NB4 (cell line): ENCODE results near the gene VWA2.

Experiments used
- DNase-seq: peaks from one replicate; pipeline ENCODE4 v3.0.0; 2010; ENCODE audit warnings: low read depth
- H3K4me3 ChIP-seq: one replicate; pipeline ENCODE4 v1.5.1; 2011; ENCODE audit warnings: mild to moderate bottlenecking, low read depth, low read length, moderate library complexity
- MYC ChIP-seq: IDR thresholded peaks from 2 replicates; pipeline ENCODE4 v1.6.1; 2011; ENCODE audit warnings: low read depth, low read length
- POLR2A ChIP-seq: IDR thresholded peaks from 2 replicates; pipeline ENCODE4 v1.6.1; 2011; ENCODE audit warnings: mild to moderate bottlenecking; ENCODE audit not compliant: insufficient read length; ENCODE audit errors: extremely low read depth
- TF ChIP-seq, protein P1 (sequence below): IDR thresholded peaks from one replicate; pipeline ENCODE4 v1.5.1; 2012; ENCODE audit warnings: low read depth, low read length
- TF ChIP-seq, protein P2 (sequence below): IDR thresholded peaks from 2 replicates; pipeline ENCODE4 v1.6.1; 2011; ENCODE audit warnings: low read depth, low read length

The VWA2 gene

DNA sequence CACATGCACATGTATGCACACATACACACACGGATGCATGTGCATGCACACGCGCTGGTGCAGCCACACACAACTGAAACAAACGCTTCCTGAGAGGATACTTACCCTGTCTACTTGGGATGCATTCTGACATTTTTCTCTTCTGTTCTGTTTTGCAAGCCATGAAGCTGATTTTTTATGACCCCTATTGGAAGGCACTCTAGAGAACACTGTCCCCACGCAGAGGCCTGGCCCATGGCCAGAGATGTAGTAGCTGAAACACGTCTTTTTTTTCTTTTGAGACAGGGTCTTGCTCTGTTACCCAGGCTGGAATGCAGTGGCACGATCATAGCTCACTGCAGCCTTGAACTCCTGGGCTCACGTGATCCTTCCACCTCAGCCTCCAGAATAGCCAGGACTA is 47.9 kb downstream of the VWA2 start:
- TF ChIP-seq, protein P1, sequence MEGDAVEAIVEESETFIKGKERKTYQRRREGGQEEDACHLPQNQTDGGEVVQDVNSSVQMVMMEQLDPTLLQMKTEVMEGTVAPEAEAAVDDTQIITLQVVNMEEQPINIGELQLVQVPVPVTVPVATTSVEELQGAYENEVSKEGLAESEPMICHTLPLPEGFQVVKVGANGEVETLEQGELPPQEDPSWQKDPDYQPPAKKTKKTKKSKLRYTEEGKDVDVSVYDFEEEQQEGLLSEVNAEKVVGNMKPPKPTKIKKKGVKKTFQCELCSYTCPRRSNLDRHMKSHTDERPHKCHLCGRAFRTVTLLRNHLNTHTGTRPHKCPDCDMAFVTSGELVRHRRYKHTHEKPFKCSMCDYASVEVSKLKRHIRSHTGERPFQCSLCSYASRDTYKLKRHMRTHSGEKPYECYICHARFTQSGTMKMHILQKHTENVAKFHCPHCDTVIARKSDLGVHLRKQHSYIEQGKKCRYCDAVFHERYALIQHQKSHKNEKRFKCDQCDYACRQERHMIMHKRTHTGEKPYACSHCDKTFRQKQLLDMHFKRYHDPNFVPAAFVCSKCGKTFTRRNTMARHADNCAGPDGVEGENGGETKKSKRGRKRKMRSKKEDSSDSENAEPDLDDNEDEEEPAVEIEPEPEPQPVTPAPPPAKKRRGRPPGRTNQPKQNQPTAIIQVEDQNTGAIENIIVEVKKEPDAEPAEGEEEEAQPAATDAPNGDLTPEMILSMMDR, result no peak
- no peak for TF ChIP-seq MYC
- TF ChIP-seq POLR2A, result no peak
- TF ChIP-seq, protein P2, sequence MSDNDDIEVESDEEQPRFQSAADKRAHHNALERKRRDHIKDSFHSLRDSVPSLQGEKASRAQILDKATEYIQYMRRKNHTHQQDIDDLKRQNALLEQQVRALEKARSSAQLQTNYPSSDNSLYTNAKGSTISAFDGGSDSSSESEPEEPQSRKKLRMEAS, result no peak
- no peak overlapping the region for H3K4me3 ChIP-seq
- DNase-seq, result no peak

DNA sequence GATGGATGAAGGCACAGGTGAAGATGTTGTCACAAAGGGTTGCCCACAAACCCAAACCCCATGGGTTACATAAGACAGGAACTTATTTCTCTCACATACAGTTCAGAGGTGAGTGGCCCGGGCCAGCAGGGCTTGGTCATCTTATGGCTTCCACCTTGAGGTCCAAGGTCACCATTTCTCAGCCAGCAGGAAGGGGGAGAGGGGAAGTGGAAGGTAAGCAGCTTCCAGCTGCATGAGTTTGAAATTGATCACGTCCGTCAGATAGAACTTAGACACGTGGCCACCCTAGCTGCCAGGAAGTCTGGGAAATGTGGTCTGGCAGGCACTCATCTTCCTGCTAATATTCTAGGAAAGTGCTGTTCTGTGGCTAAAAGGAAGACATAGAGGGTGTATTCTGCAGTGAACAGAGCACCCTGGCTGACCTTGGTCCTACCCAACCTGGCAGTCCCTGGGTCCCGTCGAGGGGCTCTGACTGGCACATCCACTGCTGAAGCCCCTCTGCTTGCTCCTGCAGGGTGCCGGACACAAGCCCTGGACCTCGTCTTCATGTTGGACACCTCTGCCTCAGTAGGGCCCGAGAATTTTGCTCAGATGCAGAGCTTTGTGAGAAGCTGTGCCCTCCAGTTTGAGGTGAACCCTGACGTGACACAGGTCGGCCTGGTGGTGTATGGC is 49.5 kb downstream of the VWA2 start:
- TF ChIP-seq, protein P2, result no peak
- TF ChIP-seq MYC (no peak), POLR2A (no peak)
- TF ChIP-seq, protein P1, result no peak

DNA sequence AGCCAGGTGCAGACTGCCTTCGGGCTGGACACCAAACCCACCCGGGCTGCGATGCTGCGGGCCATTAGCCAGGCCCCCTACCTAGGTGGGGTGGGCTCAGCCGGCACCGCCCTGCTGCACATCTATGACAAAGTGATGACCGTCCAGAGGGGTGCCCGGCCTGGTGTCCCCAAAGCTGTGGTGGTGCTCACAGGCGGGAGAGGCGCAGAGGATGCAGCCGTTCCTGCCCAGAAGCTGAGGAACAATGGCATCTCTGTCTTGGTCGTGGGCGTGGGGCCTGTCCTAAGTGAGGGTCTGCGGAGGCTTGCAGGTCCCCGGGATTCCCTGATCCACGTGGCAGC is 50.0 kb downstream of the VWA2 start:
- no peak for DNase-seq
- no peak overlapping the region for H3K4me3 ChIP-seq
- TF ChIP-seq, protein P1, result no peak
- TF ChIP-seq MYC, result no peak
- TF ChIP-seq, protein P2, result no peak
- no peak for TF ChIP-seq POLR2A

More for the DNA sequence above, 49.5 kb downstream of the VWA2 start:
- no peak overlapping the region for H3K4me3 ChIP-seq
- no peak for DNase-seq

DNA sequence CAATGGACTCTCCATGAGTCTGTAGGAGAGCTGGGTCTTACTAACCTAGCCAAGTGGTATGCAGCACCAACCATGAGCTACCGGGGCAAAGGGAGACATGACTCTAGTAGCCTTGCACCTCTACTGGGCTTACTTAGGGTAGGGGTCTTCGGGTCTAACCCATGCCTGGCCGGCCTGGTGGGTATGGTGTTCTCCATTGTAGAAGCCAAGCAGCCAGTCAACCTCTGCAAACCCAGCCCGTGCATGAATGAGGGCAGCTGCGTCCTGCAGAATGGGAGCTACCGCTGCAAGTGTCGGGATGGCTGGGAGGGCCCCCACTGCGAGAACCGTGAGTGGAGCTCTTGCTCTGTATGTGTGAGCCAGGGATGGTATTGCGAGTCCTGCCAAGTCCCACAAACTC is 51.0 kb downstream of the VWA2 start:
- H3K4me3 ChIP-seq, result no peak overlapping the region
- TF ChIP-seq MYC (no peak), POLR2A (no peak)
- TF ChIP-seq, protein P2, result no peak
- TF ChIP-seq, protein P1, result no peak
- no peak for DNase-seq

DNA sequence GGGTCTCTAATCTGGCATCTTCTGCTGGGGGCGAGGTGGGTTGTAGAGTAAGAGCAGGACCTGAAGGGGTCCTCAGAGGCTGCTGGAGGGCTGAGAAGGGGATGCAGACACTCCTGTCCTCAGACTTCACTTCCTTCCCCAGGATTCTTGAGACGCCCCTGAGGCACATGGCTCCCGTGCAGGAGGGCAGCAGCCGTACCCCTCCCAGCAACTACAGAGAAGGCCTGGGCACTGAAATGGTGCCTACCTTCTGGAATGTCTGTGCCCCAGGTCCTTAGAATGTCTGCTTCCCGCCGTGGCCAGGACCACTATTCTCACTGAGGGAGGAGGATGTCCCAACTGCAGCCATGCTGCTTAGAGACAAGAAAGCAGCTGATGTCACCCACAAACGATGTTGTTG is 52.0 kb downstream of the VWA2 start:
- H3K4me3 ChIP-seq, result no peak overlapping the region
- no peak for TF ChIP-seq MYC
- no peak for DNase-seq

DNA sequence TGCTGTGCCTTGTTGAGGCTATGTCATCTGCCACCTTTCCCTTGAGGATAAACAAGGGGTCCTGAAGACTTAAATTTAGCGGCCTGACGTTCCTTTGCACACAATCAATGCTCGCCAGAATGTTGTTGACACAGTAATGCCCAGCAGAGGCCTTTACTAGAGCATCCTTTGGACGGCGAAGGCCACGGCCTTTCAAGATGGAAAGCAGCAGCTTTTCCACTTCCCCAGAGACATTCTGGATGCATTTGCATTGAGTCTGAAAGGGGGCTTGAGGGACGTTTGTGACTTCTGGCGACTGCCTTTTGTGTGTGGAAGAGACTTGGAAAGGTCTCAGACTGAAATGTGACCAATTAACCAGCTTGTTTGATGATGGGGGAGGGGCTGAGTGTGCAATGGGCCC is 52.5 kb downstream of the VWA2 start:
- TF ChIP-seq, protein P1, result no peak
- TF ChIP-seq MYC (no peak), POLR2A (no peak)
- TF ChIP-seq, protein P2, result no peak
- H3K4me3 ChIP-seq, result no peak overlapping the region

More for the DNA sequence above, 52.5 kb downstream of the VWA2 start:
- no peak for DNase-seq
